GM18868 (cell line): ENCODE measurements around the gene GNG7.
"Not testable (repeated sequence)": the region's sequence is repeated elsewhere in the genome, so short reads cannot be mapped to it uniquely, and the experiment has no call there.

Experiments
- ATAC-seq: cut with Tn5 transposase; IDR thresholded peaks from one replicate; pipeline ENCODE4 v1.9.1; 2021; ENCODE audit warnings: mild to moderate bottlenecking, moderate library complexity; ENCODE audit not compliant: unreplicated experiment

GNG7 gene

GRCh38 chr19:2476451-2477140, 225.9 kb downstream of the GNG7 start:
- ATAC-seq: no peak

DNA sequence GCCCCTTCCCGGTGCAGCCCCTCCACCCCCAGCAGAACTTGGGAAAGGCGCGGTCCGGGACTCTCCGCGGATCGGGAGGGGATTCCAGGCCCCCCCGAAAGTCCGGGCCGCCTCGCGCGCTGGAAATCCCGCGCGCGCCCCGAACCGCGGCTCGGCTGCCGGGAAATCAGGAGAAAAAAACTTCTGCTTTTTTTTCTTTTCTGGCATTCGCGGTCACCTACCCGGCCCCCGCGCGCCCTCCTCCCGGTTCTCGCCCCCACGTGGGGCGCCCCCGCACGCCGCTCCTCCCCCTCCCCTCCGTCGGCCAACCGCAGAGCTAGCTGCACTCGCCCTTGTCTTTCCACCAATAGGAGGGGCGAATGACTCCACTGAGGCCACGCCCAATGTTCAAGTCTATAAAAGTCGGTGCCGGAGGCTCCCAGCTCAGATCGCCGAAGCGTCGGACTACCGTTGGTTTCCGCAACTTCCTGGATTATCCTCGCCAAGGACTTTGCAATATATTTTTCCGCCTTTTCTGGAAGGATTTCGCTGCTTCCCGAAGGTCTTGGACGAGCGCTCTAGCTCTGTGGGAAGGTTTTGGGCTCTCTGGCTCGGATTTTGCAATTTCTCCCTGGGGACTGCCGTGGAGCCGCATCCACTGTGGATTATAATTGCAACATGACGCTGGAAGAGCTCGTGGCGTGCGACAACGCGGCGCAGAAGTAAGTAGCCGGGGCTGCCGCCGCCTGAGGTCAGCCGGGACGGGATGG, 226.6 kb downstream of the GNG7 start, which contains the start of gene GADD45B:
TSS of gene GADD45B (plus strand) at position 426 of the 749 bp plus-strand sequence. CDS start at position 658, 232 bp downstream.
- peak; percentile 42 for ATAC-seq

DNA sequence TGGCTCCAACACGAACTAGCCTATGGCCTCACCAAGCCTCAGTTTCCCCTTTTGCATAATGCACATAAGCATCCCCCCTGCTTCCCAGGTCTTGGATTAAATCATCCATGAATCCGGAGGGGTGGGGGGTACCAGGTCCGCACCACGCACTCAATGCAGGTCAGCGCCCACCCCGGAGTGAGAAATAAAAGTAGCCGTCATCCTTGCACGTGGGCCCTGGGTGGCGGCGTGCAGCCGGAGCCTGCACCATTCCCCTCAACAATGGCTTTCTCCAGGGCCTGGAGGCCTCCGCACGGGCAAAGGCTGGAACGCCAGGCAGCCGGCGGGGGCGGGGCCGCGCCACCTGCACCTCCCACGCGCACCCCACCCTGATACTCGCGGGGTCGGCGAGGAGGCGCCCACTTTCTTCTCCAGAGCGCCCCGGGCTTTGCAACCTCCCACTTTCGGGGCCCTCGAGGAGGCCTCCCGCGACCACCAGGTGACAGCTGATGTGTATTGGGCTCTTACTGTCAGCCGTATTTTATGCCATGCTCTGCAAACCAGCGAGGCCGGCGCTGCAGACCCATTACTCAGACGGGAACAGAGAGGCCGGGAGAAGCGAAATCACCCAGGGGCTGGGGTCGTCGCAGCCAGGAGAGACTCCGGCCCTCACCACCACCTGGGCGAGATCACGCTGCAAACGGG, 227.3 kb downstream of the GNG7 start:
- peak; percentile 5 for ATAC-seq

DNA sequence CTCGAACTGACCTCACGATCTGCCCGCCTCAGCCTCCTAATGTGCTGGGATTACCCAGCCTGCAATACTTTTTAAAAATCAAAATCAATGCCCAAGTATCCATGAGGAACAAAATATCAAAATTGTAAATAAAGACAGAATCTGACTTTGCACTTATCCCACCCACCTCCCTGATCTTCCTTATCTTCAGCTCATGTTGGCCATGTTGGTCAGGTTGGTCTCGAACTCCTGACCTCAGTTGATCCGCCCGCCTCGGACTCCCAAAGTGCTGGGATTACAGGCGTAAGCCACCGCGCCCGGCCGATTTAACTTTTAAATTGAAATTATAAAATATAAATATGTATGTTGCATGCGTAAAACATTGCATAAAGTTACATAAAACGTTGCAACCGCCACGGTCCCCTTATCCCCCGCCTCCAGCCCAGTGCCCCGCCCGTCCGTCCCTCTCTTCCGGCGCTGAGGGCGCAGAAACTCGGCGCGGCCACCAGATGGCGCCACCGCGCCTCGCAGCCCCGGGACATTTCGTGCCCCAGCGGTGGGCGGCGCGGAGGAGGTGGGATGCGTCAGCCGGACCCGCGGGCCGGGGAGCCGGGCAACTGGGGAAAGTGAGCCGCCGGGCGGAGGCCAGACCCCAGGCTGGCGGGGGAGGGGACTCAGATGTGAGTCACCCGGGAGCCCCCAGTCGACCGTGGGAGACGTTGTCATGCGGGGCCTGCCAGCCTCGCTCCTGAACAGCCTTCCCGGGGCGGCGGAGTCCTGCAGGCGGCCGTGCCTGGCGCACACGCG, 228.1 kb downstream of the GNG7 start:
- no peak for ATAC-seq

DNA sequence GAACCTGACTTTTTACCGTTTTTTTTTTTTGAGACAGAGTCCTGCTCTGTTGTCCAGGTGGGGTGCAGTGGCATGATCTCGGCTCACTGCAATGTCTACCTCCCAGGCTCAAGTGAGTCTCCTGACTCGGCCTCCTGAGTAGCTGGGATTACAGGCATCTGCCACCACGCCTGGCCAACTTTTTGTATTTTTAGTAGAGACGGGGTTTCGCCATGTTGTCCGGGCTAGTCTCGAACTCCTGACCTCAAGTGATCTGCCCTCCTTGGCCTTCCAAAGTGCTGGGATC, 232.6 kb downstream of the GNG7 start:
- not testable (repeated sequence) for ATAC-seq

DNA sequence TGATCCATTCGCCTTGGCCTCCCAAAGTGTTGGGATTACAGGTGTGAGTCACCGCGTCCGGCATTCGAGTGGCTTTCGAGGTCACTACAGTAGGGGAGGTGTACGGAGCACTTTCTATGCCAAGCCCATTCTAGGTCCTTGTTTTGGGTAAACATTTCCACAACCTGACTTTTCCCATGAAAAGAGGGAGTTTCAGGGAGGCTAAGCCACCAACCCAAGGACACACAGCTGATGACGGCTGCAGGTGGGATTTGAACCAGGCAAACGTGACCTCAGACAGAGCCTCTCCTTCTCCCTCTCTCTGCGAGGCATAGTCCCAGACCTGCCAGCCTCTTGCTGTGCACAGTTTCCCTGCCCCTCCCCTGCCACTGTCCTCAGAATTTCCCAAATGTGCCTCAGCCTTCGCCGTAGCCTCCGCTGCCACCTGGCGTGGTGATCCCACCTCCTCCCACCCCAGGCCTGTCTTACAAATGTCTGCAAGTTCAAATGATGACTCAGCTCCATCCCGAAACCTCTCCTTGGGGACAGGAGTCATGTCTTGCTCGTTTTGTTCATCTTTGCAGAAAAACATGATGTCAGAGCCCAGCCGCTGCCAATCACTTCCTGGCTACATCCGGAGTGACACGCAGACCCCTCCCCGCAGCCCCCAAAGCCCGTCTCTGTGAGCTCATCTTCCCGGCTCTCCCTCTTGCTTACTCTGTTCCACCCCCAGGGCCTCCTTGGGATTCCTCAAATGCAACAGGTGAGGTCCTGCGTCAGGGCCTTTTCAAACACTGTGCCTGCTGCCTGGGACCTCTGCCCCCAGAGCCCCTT, 233.2 kb downstream of the GNG7 start:
- no peak for ATAC-seq

GRCh38 chr19:2468596-2468995, 233.9 kb downstream of the GNG7 start:
- no peak for ATAC-seq

DNA sequence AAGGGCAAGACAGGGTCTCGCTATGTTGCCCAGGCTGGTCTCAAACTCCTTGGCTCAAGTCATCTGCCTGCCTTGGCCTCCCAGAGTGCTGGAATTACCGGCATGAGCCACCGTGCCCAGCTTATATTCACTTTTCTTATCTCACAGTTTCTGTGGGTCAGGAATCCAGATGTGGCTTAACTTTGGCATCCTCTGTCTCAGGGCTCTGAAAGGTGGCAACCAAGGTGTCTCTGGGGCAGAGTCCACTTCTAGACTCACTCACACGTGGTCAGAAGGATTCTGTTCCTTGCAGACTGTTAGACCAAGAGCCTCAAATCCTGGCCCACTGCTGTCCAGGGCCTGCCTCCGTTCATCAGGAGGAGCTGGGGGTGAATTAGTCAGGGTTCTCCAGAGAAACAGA, 238.1 kb downstream of the GNG7 start:
- no peak for ATAC-seq

- ATAC-seq: not testable (repeated sequence)
These were observed 238.8 kb downstream of the GNG7 start for GRCh38 chr19:2463694-2464093.

DNA sequence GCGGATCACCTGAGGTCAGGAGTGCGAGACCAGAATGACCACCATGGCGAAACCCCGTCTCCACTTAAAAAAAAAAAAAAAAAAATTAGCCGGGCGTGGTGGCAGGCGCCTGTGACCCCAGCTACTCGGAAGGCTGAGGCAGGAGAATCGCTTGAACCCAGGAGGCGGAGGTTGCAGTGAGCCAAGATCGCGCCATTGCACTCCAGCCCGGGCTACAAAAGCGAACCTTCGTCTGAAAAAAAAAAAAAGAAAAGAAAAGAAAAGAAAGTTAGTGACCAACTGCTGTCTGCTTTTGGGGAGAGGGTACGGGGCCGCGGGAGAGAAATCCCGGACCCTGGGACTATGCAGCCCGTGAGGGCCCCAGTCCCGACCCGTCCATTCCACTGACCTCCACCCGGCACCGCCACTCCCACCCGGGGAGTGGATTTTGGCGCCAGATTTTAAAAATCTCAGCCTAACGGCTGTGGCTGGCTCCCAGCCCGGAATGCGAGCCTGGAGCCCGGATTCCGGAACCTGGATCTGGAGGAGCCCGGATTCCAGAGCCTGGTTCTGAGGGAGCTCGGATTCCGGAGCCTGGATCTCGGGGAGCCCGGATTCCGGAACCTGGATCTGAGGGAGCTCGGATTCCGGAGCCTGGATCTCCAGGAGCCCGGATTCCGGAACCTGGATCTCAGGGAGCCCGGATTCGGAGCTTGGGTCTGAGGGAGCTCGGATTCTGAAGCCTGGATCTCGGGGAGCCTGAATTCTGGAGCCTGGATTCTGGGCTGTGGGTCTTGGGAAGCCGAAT, 239.7 kb downstream of the GNG7 start:
- ATAC-seq: no peak

DNA sequence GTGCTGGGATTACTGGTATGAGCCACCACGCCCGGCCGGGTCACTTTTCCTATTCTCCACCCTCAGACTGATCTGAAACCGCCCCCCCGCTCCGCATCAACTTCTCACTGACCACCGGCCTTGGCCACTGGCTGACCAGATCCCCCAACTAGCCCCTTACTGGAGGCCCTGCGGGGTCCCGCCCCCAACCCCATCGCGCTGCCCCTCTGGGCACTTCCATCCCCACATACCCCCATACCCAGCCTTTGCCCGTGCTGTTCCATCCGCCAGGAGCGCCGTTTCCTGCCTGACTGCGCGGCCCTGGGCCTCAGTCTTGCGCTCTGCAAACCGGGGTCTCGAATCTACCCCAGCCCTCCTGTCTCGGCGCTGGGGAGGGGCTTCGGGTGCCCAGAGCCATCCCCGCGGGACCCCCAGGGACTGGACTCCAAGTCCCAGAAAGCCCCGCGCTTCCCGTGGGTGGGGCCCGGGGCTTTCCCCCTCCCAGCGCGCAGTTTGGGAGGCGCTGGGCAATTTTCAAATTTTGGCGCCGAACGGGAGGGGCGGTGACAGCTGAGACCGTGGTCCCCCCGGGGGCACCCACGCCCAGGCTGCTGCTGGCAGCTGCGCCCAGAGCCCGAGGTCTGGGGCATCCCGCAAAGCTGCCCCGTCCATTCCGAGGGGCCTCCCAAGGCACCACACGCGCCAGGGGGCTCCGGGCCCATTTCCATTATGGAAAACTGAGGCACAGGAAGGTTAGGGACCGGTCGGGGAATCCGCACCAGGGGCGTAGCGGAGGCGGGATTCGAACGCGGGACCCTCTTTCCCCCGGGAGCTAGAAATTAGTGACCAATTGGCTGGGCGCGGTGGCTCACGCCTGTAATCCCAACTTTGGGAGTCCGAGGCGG, 240.5 kb downstream of the GNG7 start:
- ATAC-seq: no peak
